HepG2 (cell line): ENCODE results near the gene TCL1A. TPM values are rescaled to one million over a fixed set of nuclear protein-coding genes. Genes with fewer than 3 reads are reported as not detected.

Experiments
- ATAC-seq: fragments of 200-7000 bp; cut with Tn5 transposase; 3 replicates; pipeline ENCODE4 v1.9.1; 2020; ENCODE audit warnings: mild to moderate bottlenecking, moderate library complexity
- BruUV-seq: library from RNA; stranded (reverse); fragments of 400-500 nt; replicated peaks from 2 replicates; lab custom pipeline; 2021; lab: Mats Ljungman, UMichigan
- CTCF ChIA-PET: fragments of 300-600 bp; formaldehyde crosslinking; extraction: SDS; loops from one replicate; lab custom pipeline; 2021; ENCODE audit warnings: low total read pairs, inconsistent platforms, low intra/inter-chr PET ratio; lab: Yijun Ruan, JAX
- POLR2A ChIA-PET: fragments of 350-600 bp; sonication (Branson Sonifier 250); formaldehyde crosslinking; loops from one replicate; lab custom pipeline; 2020; ENCODE audit warnings: antibody characterized with exemption, inconsistent platforms; lab: Yijun Ruan, JAX
- DNase-seq: peaks from one replicate; pipeline ENCODE4 v3.0.0-alpha.2; 2015; ENCODE audit warnings: low spot score
- FAIRE-seq: peaks from 3 replicates; lab custom pipeline; 2011; peaks lifted over from hg19 to GRCh38; lab: Jason Lieb, UNC
- H2AFZ ChIP-seq: one replicate; pipeline ENCODE4 v1.6.1; 2011; ENCODE audit warnings: low read length, inconsistent platforms
- H3K27ac ChIP-seq: fragments of 300-600 bp; 3 replicates; pipeline ENCODE4 v1.8.0; 2011; ENCODE audit warnings: mixed run types, mild to moderate bottlenecking, mixed read lengths, low read length, inconsistent platforms; ENCODE audit not compliant: insufficient read depth; ENCODE audit errors: extremely low read length
- H3K27me3 ChIP-seq, 2 experiments: fragments of 200-600 bp in 1 of 2; 2 replicates in 1 of 2; 3 replicates in 1 of 2; pipeline versions ENCODE4 v1.6.0 to v1.8.0; 2011; ENCODE audit warnings: low read length in 2 of 2, mild to moderate bottlenecking in 2 of 2, moderate library complexity in 2 of 2, inconsistent platforms in 1 of 2; ENCODE audit not compliant: insufficient read depth in 2 of 2, control insufficient read depth in 1 of 2
- H3K36me3 ChIP-seq, 2 experiments: fragments of 200-600 bp in 1 of 2; replicated peaks in 1 of 2; 2 replicates in 1 of 2; 3 replicates in 1 of 2; pipeline versions ENCODE4 v1.5.1 to v1.8.0; 2011; ENCODE audit warnings: low read length in 2 of 2, inconsistent platforms in 1 of 2; ENCODE audit not compliant: insufficient read depth in 2 of 2, control insufficient read depth in 1 of 2
- H3K4me1 ChIP-seq: 2 replicates; pipeline ENCODE4 v1.5.1; 2012; ENCODE audit warnings: low read length, inconsistent platforms; ENCODE audit not compliant: insufficient read depth
- H3K4me2 ChIP-seq: 2 replicates; pipeline ENCODE4 v1.6.0; 2011; ENCODE audit warnings: low read depth, low read length, inconsistent platforms
- H3K4me3 ChIP-seq, 3 experiments: fragments of 200-600 bp in 1 of 3; sonication (generic), shearing (Covaris generic) in 1 of 3; replicated peaks in 1 of 3; 2 replicates each; pipeline ENCODE4 v1.5.1; 2011 to 2016; ENCODE audit warnings: low read length in 3 of 3, inconsistent platforms in 2 of 3, low read depth in 2 of 3, mild to moderate bottlenecking in 2 of 3, control low read depth in 1 of 3, mixed read lengths in 1 of 3; ENCODE audit not compliant: insufficient read depth in 1 of 3
- H3K79me2 ChIP-seq: one replicate; pipeline ENCODE4 v1.6.1; 2011; ENCODE audit warnings: low read length, inconsistent platforms; ENCODE audit not compliant: insufficient read depth
- H3K9ac ChIP-seq: 2 replicates; pipeline ENCODE4 v1.6.0; 2011; ENCODE audit warnings: mild to moderate bottlenecking, low read depth, low read length, inconsistent platforms; ENCODE audit not compliant: insufficient read depth
- H3K9me3 ChIP-seq: 2 replicates; pipeline ENCODE4 v1.5.1; 2012; ENCODE audit warnings: mild to moderate bottlenecking, low read length
- H4K20me1 ChIP-seq: 2 replicates; pipeline ENCODE4 v1.6.0; 2011; ENCODE audit warnings: inconsistent platforms, mild to moderate bottlenecking, low read length, moderate library complexity; ENCODE audit not compliant: insufficient read depth
- ATF7 ChIP-seq, 2 experiments: fragments of 450-650 bp in 1 of 2; sonication (generic) in 1 of 2; formaldehyde crosslinking in 1 of 2; IDR thresholded peaks; 2 replicates each; pipeline versions ENCODE4 v1.4.0 to v1.6.1; 2016 to 2020; ENCODE audit warnings: antibody characterized with exemption in 1 of 2, mild to moderate bottlenecking in 1 of 2, missing genetic modification reagents in 1 of 2
- HDAC2 ChIP-seq: sonication (generic); formaldehyde crosslinking; IDR thresholded peaks from 2 replicates; pipeline ENCODE4 v1.4.0; 2020; ENCODE audit warnings: missing genetic modification reagents
- HHEX ChIP-seq: IDR thresholded peaks from 2 replicates; pipeline ENCODE4 v1.6.1; 2016; ENCODE audit warnings: control low read depth
- MATR3 ChIP-seq: sonication (generic); formaldehyde crosslinking; IDR thresholded peaks from 2 replicates; pipeline ENCODE4 v1.4.0; 2020; ENCODE audit warnings: missing genetic modification reagents
- POGZ ChIP-seq: sonication (generic); formaldehyde crosslinking; IDR thresholded peaks from 2 replicates; pipeline ENCODE4 v1.4.0; 2020; ENCODE audit warnings: mild to moderate bottlenecking, missing genetic modification reagents
- PRPF4 ChIP-seq: fragments of 200-400 bp; formaldehyde crosslinking; IDR thresholded peaks from 2 replicates; pipeline ENCODE4 v1.6.1; 2016; ENCODE audit warnings: low read length, low read depth; ENCODE audit not compliant: poor library complexity, severe bottlenecking
- U2AF2 ChIP-seq: fragments of 200-400 bp; formaldehyde crosslinking; IDR thresholded peaks from 2 replicates; pipeline ENCODE4 v1.6.1; 2017; ENCODE audit warnings: low read depth, mild to moderate bottlenecking, low read length
- ZFX ChIP-seq: sonication (generic); formaldehyde crosslinking; IDR thresholded peaks from 2 replicates; pipeline ENCODE4 v1.4.0; 2020; ENCODE audit warnings: mild to moderate bottlenecking, low read depth, missing genetic modification reagents, moderate library complexity
- ZNF232 ChIP-seq: sonication (generic); formaldehyde crosslinking; IDR thresholded peaks from 2 replicates; pipeline ENCODE4 v1.4.0; 2020; ENCODE audit warnings: missing genetic modification reagents, borderline replicate concordance
- WGBS: methylation state at CpG from one replicate; pipeline ENCODE4 v1.1.6; 2017; ENCODE audit warnings: low lambda C conversion rate; 5-methylcytosine and 5-hydroxymethylcytosine counted together
- in situ Hi-C: cut with HindIII; loops from 2 replicates; pipeline ENCODE4 v1.10.0; 2017; ENCODE audit warnings: low pct_unique_long_range_greater_than_20kb; ENCODE audit not compliant: extremely low pct_ligation_motif_present
- intact Hi-C: fragments of 100-400 bp; cut with micrococcal nuclease; formaldehyde crosslinking; loops from one replicate; pipeline ENCODE4 v1.10.0; 2022; ENCODE audit not compliant: unreplicated experiment
- polyA plus RNA-seq, 8 experiments: library from polyadenylated mRNA; depleted of rRNA in 3 of 8; stranded (reverse) in 7 of 8; unstranded in 1 of 8; fragments of >200 nt; fragmentation: Illumina TruSeq in 4 of 8; extraction: Trizol in 4 of 8; gene quantifications; 2 replicates each; pipeline versions ENCODE4 v1.2.1 to v1.2.3, GENCODE V29; 2011 to 2016; ENCODE audit warnings: low read depth in 4 of 8, missing spikeins in 1 of 8, mixed read lengths in 1 of 8; ENCODE audit not compliant: insufficient read depth in 1 of 8
- total RNA-seq, 5 experiments: library from RNA; depleted of rRNA; stranded (reverse); fragments of >200 nt; fragmentation: Illumina TruSeq; extraction: Trizol; gene quantifications; 2 replicates each; pipeline ENCODE4 v1.2.3, GENCODE V29; 2016; ENCODE audit warnings: low read depth in 1 of 5
- TF ChIP-seq, protein P1 (sequence below): sonication (generic); formaldehyde crosslinking; IDR thresholded peaks from 2 replicates; pipeline ENCODE4 v1.4.0; 2020; ENCODE audit warnings: mild to moderate bottlenecking, missing genetic modification reagents
- TF ChIP-seq, protein P2 (sequence below): sonication (generic); formaldehyde crosslinking; IDR thresholded peaks from 2 replicates; pipeline ENCODE4 v1.4.0; 2020; ENCODE audit warnings: missing genetic modification reagents
- TF ChIP-seq, protein P3 (sequence below): sonication (generic); formaldehyde crosslinking; IDR thresholded peaks from 2 replicates; pipeline ENCODE4 v1.8.0; 2022; ENCODE audit warnings: mild to moderate bottlenecking, missing genetic modification reagents, moderate library complexity
- TF ChIP-seq, protein P4 (sequence below): sonication (generic); formaldehyde crosslinking; IDR thresholded peaks from 2 replicates; pipeline ENCODE4 v1.4.0; 2020; ENCODE audit warnings: missing genetic modification reagents, borderline replicate concordance

Gene TCL1A
- total and polyA plus RNA-seq, 2 of the 13 experiments (the other 11 are each of a cell fraction or from before 2014, with no cell fraction given), result not detected

DNA sequence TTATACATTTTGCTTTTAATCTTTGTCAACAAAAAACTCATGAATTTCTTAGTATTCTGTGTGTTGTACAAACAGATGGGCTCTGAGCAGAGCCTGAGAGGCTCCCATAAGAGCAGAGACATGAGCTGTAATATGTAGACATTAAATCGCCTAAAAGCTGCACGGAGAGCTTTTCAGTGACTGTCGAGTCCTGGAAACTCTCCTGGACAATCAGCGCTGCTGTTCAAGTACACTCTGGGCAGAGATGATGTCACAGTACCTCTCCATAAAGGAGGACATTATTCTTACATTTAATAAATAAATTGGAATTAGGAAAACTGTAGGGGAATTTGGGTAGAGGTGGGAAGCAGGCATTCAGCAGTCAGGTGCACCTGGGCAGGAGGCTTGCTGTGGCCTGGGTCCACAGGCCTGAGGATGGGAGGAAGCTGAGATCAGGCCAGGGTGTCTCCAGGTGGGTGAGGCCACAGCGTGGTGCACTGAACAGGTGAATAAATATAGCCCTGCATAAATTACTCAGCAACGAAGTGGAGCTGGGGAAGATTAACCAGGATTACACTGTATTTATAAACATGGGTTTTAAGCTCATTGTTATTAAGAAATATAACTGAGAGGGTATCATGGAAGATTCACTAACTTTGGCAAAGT, 13.3 kb upstream of the TCL1A start:
- ChIA-PET CTCF (no interaction called here), POLR2A (no interaction called here)
- in situ Hi-C loops, result no loop called here
- no peaks in the 10 kb centered on the region for H3K9me3 ChIP-seq
- no peak overlapping the region for H3K9ac ChIP-seq
- no peaks in the 10 kb centered on the region for H4K20me1 ChIP-seq
- H3K36me3 ChIP-seq, result no peaks in the 10 kb centered on the region
- no peak overlapping the region for H3K27ac ChIP-seq
- H3K27me3 ChIP-seq, result peaks cover 0 to 6% of the 10 kb centered on the region in 2 experiments; a peak in 3 of 5 replicates
- no peak overlapping the region for H3K4me3 ChIP-seq
- DNase-seq (no peak), FAIRE-seq (no peak), ATAC-seq (no peak)
- H3K4me2 ChIP-seq, result no peak overlapping the region
- WGBS, result 15% methylated on average over 6 of the region's 6 CpGs
- no peaks in the 10 kb centered on the region for H3K79me2 ChIP-seq
- H3K4me1 ChIP-seq, result no peaks in the 10 kb centered on the region
- H2AFZ ChIP-seq, result no peak overlapping the region
- no TSS peak for BruUV-seq
- intact Hi-C loops, result no loop called here
- TF ChIP-seq ZFX (CRISPR knock-in tag) (no peak), PRPF4 (no peak), HHEX (CRISPR knock-in tag) (no peak), ATF7 (IDR thresholded peaks at IDR 0.05) (no peak), ATF7 (CRISPR knock-in tag; IDR thresholded peaks at IDR 0.05) (no peak), ZNF232 (CRISPR knock-in tag) (no peak), POGZ (CRISPR knock-in tag) (no peak), U2AF2 (no peak), HDAC2 (CRISPR knock-in tag) (no peak), MATR3 (no peak)
- TF ChIP-seq, protein P1, sequence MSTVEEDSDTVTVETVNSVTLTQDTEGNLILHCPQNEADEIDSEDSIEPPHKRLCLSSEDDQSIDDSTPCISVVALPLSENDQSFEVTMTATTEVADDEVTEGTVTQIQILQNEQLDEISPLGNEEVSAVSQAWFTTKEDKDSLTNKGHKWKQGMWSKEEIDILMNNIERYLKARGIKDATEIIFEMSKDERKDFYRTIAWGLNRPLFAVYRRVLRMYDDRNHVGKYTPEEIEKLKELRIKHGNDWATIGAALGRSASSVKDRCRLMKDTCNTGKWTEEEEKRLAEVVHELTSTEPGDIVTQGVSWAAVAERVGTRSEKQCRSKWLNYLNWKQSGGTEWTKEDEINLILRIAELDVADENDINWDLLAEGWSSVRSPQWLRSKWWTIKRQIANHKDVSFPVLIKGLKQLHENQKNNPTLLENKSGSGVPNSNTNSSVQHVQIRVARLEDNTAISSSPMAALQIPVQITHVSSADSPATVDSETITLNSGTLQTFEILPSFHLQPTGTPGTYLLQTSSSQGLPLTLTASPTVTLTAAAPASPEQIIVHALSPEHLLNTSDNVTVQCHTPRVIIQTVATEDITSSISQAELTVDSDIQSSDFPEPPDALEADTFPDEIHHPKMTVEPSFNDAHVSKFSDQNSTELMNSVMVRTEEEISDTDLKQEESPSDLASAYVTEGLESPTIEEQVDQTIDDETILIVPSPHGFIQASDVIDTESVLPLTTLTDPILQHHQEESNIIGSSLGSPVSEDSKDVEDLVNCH, result no peak
- TF ChIP-seq, protein P2, sequence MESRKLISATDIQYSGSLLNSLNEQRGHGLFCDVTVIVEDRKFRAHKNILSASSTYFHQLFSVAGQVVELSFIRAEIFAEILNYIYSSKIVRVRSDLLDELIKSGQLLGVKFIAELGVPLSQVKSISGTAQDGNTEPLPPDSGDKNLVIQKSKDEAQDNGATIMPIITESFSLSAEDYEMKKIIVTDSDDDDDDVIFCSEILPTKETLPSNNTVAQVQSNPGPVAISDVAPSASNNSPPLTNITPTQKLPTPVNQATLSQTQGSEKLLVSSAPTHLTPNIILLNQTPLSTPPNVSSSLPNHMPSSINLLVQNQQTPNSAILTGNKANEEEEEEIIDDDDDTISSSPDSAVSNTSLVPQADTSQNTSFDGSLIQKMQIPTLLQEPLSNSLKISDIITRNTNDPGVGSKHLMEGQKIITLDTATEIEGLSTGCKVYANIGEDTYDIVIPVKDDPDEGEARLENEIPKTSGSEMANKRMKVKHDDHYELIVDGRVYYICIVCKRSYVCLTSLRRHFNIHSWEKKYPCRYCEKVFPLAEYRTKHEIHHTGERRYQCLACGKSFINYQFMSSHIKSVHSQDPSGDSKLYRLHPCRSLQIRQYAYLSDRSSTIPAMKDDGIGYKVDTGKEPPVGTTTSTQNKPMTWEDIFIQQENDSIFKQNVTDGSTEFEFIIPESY, result no peak
- TF ChIP-seq, protein P3, sequence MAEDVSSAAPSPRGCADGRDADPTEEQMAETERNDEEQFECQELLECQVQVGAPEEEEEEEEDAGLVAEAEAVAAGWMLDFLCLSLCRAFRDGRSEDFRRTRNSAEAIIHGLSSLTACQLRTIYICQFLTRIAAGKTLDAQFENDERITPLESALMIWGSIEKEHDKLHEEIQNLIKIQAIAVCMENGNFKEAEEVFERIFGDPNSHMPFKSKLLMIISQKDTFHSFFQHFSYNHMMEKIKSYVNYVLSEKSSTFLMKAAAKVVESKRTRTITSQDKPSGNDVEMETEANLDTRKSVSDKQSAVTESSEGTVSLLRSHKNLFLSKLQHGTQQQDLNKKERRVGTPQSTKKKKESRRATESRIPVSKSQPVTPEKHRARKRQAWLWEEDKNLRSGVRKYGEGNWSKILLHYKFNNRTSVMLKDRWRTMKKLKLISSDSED (CRISPR knock-in tag), result no peak
- TF ChIP-seq, protein P4, sequence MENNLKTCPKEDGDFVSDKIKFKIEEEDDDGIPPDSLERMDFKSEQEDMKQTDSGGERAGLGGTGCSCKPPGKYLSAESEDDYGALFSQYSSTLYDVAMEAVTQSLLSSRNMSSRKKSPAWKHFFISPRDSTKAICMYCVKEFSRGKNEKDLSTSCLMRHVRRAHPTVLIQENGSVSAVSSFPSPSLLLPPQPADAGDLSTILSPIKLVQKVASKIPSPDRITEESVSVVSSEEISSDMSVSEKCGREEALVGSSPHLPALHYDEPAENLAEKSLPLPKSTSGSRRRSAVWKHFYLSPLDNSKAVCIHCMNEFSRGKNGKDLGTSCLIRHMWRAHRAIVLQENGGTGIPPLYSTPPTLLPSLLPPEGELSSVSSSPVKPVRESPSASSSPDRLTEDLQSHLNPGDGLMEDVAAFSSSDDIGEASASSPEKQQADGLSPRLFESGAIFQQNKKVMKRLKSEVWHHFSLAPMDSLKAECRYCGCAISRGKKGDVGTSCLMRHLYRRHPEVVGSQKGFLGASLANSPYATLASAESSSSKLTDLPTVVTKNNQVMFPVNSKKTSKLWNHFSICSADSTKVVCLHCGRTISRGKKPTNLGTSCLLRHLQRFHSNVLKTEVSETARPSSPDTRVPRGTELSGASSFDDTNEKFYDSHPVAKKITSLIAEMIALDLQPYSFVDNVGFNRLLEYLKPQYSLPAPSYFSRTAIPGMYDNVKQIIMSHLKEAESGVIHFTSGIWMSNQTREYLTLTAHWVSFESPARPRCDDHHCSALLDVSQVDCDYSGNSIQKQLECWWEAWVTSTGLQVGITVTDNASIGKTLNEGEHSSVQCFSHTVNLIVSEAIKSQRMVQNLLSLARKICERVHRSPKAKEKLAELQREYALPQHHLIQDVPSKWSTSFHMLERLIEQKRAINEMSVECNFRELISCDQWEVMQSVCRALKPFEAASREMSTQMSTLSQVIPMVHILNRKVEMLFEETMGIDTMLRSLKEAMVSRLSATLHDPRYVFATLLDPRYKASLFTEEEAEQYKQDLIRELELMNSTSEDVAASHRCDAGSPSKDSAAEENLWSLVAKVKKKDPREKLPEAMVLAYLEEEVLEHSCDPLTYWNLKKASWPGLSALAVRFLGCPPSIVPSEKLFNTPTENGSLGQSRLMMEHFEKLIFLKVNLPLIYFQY, result no peak
